ENCODE measurements around the gene ABHD6.

DNA sequence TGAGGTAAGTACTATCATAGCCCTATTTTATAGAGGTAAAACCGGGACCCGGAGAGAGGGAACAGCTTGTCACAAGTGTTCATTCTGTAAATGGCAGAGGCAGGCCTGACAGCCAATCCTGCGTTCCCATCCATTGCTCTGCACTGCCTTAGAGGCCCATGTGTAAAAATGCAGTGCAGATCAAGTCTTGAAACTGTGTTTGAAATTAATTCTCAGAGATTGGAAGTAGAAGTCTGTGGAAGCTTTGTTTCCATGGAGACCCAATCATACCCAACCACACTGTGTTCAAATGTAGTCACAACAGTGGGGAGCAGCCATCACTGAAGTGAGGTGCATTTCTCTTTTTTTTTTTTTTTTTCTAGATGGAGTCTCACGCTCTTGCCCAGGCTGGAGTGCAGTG is 13.7 kb upstream of the ABHD6 start:
- TF ChIP-seq POLR2A (IDR thresholded peaks at IDR 0.05; ENCODE audit: low read depth, low read length) = no peak
- TF ChIP-seq, protein P1, sequence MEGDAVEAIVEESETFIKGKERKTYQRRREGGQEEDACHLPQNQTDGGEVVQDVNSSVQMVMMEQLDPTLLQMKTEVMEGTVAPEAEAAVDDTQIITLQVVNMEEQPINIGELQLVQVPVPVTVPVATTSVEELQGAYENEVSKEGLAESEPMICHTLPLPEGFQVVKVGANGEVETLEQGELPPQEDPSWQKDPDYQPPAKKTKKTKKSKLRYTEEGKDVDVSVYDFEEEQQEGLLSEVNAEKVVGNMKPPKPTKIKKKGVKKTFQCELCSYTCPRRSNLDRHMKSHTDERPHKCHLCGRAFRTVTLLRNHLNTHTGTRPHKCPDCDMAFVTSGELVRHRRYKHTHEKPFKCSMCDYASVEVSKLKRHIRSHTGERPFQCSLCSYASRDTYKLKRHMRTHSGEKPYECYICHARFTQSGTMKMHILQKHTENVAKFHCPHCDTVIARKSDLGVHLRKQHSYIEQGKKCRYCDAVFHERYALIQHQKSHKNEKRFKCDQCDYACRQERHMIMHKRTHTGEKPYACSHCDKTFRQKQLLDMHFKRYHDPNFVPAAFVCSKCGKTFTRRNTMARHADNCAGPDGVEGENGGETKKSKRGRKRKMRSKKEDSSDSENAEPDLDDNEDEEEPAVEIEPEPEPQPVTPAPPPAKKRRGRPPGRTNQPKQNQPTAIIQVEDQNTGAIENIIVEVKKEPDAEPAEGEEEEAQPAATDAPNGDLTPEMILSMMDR (IDR thresholded peaks at IDR 0.05; ENCODE audit: extremely low read depth in 1 of 2, insufficient read depth in 1 of 2, low read depth in 1 of 2, low read length in 2 of 2) = no peak
- no peak for TF ChIP-seq EZH2 (IDR thresholded peaks at IDR 0.05; ENCODE audit: borderline replicate concordance, low read depth, low read length, severe bottlenecking)
- TF ChIP-seq POLR2AphosphoS5 (IDR thresholded peaks at IDR 0.05; ENCODE audit: insufficient read depth, low read depth, low read length) = no peak
- no peak for TF ChIP-seq FOS (IDR thresholded peaks at IDR 0.05; ENCODE audit: borderline replicate concordance, insufficient read depth, low read length)
- TF ChIP-seq JUN (IDR thresholded peaks at IDR 0.05; ENCODE audit: borderline replicate concordance, insufficient read depth, insufficient read length, low read depth) = no peak
- TF ChIP-seq, protein P2, sequence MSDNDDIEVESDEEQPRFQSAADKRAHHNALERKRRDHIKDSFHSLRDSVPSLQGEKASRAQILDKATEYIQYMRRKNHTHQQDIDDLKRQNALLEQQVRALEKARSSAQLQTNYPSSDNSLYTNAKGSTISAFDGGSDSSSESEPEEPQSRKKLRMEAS (IDR thresholded peaks at IDR 0.05; ENCODE audit: insufficient read depth, insufficient read length) = no peak
- no peak for TF ChIP-seq MYC (IDR thresholded peaks at IDR 0.05; ENCODE audit: low read depth, low read length)
